ENCODE measurements around the gene CH25H.

Gene CH25H

GRCh38 chr10:89233033-89233432, 25.9 kb upstream of the CH25H start:
- DNase-seq (ENCODE audit: low read depth in 2 of 2): no peak

DNA sequence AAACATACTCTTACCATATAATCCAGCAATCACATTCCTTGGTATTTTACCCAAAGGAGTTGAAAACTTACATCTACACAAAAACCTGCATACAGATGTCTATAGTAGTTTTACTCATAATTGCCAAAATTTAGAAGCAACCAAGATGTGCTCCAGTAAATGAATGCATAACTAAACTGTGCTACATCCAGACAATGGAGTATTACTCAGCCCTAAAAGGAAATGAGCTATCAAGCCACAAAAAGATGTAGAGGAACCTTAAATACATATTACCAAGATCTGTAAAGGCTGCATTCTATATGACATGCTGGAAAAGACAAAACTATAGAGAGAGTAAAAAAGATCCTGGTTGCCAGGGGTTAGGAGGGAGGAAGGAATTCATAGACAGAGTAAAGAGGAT, 21.8 kb upstream of the CH25H start:
- DNase-seq (ENCODE audit: low read depth in 2 of 2): no peak

- no peak for DNase-seq (ENCODE audit: low read depth in 2 of 2)
Observed at GRCh38 chr10:89228146-89228545, 21.0 kb upstream of the CH25H start.

DNA sequence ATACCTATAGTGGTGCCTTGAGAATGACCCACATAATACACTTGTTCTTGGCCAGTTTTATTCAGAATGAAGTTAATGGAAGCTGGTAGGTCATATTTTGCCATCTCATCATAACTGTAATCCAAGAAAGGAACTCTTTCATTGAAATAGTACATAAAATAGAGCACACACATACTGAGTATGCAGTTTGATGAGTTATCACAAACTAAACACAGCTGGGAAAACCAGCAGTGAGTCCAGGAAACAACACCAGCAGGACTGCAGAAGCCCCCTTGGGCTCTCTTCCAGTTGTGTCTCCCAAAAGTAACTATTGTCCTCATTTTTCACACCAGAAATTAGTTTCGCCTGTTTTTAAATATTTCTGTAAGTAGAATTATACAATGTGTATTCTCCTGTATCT, 19.8 kb upstream of the CH25H start:
- no peak for DNase-seq (ENCODE audit: low read depth in 2 of 2)

DNA sequence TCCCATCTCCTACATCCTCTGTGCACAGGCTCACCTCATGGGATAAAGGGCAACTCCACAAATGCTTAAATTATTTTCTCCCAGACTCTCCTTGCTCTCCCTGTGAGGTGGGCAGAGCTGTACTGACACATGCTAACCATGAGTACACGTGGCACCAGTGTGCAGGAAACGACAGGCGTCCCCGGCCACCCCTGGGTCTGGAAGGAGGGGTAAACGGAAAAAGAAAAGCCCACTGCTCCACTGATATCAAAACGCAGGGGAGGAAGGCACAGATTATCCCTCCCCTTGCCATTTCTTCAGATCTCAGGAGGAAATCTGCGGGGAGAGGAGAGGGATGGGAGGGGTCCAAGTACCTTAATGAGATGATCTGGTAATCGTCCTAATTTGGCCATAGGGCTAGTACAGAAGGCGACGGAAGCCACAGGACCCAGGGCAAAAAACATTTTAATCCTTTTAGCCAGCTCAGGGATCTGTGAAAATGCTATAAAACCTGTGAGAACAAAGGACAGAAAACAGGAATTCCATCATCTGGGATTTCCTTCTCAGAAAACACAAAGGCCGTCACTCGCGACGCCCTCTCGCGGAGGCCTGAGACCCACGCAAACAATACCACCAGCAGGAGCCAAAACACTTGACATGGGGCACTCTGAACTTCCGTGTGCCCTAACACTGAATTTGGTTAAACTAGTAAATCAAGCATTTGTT, 17.8 kb upstream of the CH25H start:
- no peak for DNase-seq (ENCODE audit: low read depth in 2 of 2)

DNA sequence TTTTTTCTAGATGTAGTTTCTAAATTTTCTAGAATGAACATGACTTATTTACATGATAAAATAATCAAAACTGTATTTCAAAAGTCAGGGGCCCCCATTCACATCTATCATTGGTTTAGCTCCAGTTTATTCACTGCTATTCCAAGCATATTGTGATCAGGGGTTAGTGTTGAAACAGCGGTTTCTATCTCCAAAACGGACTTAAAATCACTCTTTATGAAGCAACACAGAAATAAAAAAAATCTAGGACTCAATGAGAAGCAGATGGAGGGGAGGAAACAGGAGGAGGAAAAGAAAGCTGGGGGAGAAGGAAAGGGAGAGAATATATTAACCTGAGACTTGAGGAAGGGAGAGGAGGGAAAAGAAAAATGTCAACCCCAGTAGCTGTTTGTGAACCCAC, 14.8 kb upstream of the CH25H start:
- DNase-seq (ENCODE audit: low read depth in 2 of 2): no peak

DNA sequence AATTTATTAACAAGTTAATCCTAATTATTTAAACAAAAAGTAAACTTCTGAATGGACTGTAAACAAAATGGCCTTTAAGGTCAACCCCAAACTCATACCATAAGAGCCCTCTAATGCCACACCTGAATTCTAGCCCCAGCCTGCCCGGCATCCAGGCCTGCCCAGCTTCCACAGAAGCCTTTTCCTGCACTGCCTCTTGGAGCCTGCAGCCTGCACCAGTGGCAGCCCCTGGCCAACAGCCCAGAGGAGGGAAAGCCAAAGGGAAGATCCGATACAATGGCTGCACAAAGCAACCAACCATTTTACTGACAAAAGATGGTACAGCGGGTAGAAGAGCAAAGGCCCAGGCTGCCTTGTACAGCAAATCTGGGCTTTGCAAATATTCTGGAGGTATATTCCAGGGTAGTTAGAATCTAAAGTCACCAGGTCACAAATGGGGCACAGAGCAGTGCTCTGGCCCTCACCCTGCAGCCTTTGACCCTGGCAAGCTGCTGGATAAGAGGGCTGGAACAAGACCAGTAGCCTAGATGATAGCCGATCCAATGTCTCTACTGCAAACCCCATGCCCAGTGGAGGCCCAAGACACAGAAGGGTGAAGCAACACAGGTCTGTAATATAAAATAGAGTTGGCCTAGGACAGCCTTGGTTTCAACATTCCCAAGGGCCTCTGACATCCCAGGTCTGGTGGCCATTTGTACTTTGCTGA, 12.5 kb upstream of the CH25H start:
- no peak for DNase-seq (ENCODE audit: low read depth in 2 of 2)

GRCh38 chr10:89217057-89217990, 10.2 kb upstream of the CH25H start:
- peak; percentile 41 to 46 for DNase-seq (ENCODE audit: low read depth in 2 of 2)

- DNase-seq (ENCODE audit: low read depth in 2 of 2): no peak
Observed at GRCh38 chr10:89216056-89216455, 8.9 kb upstream of the CH25H start.

GRCh38 chr10:89215511-89215910, 8.4 kb upstream of the CH25H start:
- no peak for DNase-seq (ENCODE audit: low read depth in 2 of 2)

DNA sequence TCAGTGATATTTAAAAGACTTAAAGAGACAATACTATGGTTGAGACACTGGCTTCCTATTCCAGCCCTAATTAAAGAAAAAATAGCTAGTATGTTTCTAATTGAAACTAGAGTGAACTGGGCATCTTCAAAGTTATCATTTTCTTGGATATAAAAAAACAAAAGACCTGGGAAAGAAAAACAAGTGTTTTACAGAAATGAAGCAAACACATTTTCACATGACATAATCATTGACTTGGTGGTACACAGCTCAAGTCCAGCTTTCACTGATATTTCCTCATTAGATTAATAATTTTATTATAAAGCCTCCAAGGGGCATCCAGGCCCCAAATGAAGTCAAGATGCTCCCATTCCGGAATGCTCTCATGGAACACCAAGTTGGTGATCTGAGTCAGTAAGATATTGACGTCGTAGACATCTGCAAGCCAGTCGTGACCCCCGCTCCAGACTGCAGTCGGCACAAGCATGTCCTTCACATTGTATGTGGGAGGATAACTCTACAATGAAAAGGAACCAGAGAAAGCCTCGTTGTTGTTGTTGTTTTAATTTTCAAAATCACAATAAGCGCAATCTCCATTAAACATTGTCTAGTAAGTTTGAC, 7.5 kb upstream of the CH25H start:
- no peak for DNase-seq (ENCODE audit: low read depth in 2 of 2)

GRCh38 chr10:89213191-89213808, 6.2 kb upstream of the CH25H start:
- DNase-seq (ENCODE audit: low read depth in 2 of 2): no peak

DNA sequence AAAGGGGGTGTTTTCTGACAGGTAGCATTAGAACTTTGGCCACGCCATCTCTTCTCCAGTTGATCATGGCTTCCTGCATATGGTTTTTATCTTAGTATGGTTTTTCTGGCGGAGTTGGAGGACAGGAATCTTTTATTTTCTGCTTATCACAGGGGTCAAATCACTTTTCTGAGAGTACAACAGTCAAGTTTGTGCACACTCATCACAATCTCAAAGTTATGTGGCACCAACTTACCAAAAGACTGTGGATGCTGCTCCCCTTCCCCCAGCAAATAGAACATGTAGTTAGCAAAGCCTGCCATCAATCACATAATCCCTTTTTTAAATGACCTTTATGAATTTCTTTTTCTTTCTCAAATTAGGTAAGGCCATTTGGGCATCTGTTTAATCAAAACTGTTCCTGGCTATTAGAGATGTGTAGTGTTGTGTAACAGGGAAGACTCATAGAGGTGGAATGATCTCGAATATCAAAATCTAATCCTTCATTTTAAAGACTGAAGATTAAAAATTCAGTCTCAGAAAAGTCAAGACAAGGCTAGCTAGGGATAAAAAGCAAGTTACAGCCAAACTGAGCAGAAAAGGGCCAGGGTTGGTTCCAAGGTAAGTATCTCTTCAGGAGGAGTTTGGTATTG, 3.8 kb upstream of the CH25H start:
- no peak for DNase-seq (ENCODE audit: low read depth in 2 of 2)

GRCh38 chr10:89209718-89210117, 2.6 kb upstream of the CH25H start:
- DNase-seq (ENCODE audit: low read depth in 2 of 2): no peak

GRCh38 chr10:89207801-89208551, 859 bp upstream of the CH25H start:
- no peak for DNase-seq (ENCODE audit: low read depth in 2 of 2)

DNA sequence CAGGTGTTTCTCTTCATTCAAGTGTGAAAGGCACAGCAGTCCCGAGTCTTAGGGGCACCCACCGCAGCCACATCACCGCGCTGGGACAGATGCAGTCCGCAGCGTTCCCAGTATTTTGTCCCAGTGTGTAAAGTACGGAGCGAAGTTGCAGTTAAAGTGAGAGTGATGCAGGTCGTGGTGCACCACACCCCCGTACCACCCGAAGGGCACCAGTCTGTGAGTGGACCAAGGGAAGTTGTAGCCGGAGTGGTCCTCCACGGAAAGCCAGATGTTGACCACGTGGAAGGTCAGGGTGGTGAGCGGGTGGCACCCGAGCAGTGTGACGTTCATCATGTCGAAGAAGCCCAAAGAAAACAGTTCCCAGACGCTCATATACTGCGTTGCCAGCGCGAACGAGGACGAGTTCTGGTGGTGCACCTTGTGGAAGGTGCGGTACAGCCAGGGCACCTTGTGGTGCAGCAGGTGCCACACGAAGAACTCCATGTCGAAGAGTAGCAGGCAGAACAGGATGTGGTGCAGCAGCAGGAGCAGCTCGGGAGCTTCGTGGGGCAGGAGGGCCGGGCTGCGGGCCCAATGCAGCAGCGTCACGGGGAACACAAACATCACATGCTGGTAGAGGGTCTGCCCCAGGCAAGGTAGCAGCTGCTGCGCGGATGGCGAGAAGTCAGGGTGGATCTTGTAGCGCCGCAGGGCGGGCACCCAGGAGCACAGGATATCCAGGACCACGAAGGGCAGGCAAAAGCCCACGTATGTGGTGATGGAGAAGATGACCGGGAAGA, 526 bp downstream of the CH25H start:
- DNase-seq (ENCODE audit: low read depth in 2 of 2): no peak

GRCh38 chr10:89204621-89205185, 2.4 kb downstream of the CH25H start:
- DNase-seq (ENCODE audit: low read depth in 2 of 2): no peak

- DNase-seq (ENCODE audit: low read depth in 2 of 2): no peak
Observed at GRCh38 chr10:89203237-89203636, 3.9 kb downstream of the CH25H start.

DNA sequence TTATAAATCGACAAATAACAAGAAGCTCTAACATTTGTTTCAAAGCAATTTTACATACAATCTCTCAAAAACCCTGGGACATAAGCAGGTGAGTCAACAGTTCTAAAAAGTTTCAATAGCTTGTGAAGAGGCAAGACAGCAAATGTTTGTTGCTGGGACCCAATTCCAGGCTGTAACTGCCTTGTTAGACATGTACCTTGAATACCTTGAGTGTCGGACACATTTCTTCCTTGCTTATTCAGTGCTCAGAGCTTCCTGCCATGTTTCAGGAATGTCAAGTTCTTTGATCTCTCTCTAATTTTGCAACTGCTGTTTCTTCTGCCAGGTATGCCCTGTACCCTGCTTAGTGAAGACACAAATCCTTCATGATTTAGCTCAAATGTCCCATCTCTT, 5.1 kb downstream of the CH25H start:
- no peak for DNase-seq (ENCODE audit: low read depth in 2 of 2)

Data from activated CD8-positive, alpha-beta memory T cell treated with anti-CD3 and anti-CD28 coated beads for 4 hours (primary cell).